Left ventricle myocardium superior (tissue), 1 donor: ENCODE results near the gene HLA-DOB. TPM values are rescaled to one million over a fixed set of nuclear protein-coding genes. Genes with fewer than 3 reads are reported as not detected.

Experiments used
- ATAC-seq: fragments of 200-7000 bp; cut with Tn5 transposase; one replicate; pipeline ENCODE4 v1.9.1; 2020; ENCODE audit warnings: mild to moderate bottlenecking, moderate library complexity
- DNase-seq: peaks from one replicate; pipeline ENCODE4 v3.0.0-alpha.2; 2020
- intact Hi-C: fragments of 100-400 bp; cut with micrococcal nuclease; formaldehyde crosslinking; loops from one replicate; pipeline ENCODE4 v1.11.0; 2022
- long read RNA-seq: library from polyadenylated mRNA; unstranded; transcript quantifications from one replicate; pipeline ENCODE4 v2.0.0, GENCODE V29; 2021
- total RNA-seq: library from RNA; stranded (reverse); fragmentation: NEBNext Ultra II Directional; extraction: Animal tissue kit (Norgen Biotek cat#: 25700); gene quantifications from one replicate; pipeline ENCODE4 v1.2.1, GENCODE V29; 2021
- donor health status: DM: no; HTN: yes; CAD: no; lungs with severe emphysema.

The HLA-DOB gene
- total RNA-seq, result 0.32 TPM
- long read RNA-seq, partial matches to known transcripts, result 0 of 1 reads
- long read RNA-seq, other reads (novel, unspliced or antisense), result 0 of 1 reads

DNA sequence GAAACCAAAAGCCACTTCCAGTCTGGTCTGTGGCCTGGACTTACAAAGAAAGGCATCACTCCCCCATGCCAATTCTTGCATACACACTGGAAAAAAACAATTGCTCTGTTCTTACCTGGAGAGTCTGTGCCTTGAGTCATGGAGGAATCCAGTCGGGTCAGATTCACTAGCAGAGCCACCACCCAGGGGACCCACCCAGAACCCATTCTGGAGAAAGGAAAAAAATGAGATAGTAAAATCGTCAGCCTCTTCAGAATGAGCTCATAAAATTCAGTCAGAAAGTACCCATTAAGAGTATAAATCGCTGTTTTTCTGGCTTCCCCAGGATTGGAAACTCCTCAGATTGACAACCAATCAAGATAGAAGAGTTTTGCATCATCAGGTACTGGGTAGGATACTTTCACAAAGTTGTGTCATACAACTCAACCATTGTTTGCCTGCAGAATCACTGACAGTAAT is at the start of gene HLA-DOB:
Gene HLA-DOB (minus strand): TSS at position 257 of the 459 bp plus-strand sequence. CDS start 51 bp downstream, at position 206.
- intact Hi-C loops, result no loop called here
- DNase-seq (no peak), ATAC-seq (no peak)

DNA sequence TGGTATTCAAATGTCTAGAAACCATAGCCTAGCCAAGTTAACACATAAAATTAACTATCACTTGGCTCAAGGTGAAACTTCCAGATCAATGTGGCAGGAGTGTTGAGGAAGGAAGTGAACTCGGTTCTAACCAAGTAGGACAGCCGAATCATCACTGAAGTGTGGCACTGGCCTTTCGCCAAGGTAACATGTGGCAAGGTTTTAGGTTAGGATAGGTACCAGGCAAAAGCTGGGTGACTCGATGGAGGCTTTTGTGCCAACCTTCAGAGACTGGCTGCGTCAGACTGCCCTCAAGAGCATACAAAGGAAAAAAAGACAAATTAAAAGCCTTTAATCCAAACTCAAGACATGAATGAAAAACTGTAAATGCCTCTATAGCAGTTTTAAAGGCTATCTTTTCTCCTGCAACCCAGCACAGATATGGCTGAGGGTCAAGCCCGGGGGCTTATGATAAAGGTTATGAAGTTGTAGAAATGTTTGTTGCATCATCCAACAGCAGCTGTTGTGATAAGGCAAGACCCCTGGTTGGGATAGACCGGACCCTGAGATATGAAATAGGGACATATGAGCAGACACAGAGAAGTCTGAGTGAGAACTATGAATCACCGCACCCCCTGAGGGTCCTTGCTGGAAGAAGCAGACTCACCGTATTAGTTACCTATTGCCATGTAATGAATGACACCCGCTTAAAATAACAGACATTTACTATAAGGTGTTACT is 49.1 kb upstream of the HLA-DOB start:
- intact Hi-C loops, result loop anchor here (10.0 kb wide), 1 partner anchor 451 kb away; no protein-coding TSS in a partner anchor
- ATAC-seq, result no peak

DNA sequence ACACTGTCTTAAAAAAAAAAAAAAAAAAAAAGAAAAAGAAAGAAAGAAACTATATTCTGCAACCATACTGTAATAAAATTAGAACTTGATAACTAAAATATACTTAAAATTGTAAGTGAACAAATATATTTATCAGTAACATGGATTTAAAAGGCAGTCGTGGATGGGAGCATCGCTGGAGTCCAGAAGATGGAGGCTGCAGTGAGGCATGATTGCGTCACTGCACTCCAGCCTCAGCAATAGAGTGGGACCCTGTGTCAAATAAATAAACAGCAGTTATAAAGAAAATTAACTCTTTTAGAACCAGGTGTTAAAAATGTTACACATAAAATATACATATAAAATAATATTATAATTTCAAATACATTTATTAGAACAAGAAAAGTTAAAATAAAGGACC is 45.9 kb upstream of the HLA-DOB start:
- no peak for DNase-seq
- intact Hi-C loops, result loop anchor here (10.0 kb wide), 1 partner anchor 448 kb away; no protein-coding TSS in a partner anchor
- ATAC-seq, result no peak

More for the DNA sequence above, 49.1 kb upstream of the HLA-DOB start:
- no peak for DNase-seq

DNA sequence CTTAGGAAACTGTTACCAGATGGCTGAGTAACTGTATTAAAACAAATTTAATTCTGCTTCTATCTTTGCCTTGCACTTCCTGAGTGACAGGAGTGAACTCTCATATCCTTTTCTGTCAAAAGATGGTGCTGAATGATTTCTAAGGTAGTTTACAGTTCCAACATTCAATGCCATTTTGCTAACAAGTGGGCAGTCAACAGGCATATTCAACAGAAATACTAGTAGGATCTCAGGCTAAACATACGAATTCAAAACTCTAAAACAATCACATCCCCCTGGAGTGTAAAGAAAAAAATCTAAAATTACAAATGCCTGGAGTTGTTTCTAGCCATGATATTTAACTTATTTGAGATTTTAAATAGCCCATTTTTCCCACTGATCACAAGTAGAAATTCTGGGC is 43.9 kb upstream of the HLA-DOB start:
- intact Hi-C loops, result loop anchor here (10.0 kb wide), 1 partner anchor 446 kb away; no protein-coding TSS in a partner anchor
- DNase-seq, result no peak

DNA sequence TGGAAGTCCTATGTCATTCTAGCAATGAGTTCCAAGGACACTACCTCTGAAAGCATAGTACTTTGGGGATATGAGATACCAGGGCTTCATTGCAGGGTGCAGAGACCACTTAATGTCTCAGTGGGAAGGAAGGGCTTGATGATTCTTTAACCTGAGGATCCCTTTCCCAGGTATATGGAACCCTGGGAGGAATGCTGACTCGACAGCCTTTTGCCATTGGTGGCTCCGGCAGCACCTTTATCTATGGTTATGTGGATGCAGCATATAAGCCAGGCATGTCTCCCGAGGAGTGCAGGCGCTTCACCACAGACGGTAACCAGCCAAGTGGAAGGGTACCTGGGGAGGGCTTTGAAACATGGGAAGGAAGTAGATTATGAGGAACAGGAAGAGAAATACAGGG is 41.4 kb upstream of the HLA-DOB start:
- no peak for DNase-seq
- no peak for ATAC-seq
- intact Hi-C loops, result no loop called here

More for the DNA sequence above, 43.9 kb upstream of the HLA-DOB start:
- ATAC-seq, result no peak

DNA sequence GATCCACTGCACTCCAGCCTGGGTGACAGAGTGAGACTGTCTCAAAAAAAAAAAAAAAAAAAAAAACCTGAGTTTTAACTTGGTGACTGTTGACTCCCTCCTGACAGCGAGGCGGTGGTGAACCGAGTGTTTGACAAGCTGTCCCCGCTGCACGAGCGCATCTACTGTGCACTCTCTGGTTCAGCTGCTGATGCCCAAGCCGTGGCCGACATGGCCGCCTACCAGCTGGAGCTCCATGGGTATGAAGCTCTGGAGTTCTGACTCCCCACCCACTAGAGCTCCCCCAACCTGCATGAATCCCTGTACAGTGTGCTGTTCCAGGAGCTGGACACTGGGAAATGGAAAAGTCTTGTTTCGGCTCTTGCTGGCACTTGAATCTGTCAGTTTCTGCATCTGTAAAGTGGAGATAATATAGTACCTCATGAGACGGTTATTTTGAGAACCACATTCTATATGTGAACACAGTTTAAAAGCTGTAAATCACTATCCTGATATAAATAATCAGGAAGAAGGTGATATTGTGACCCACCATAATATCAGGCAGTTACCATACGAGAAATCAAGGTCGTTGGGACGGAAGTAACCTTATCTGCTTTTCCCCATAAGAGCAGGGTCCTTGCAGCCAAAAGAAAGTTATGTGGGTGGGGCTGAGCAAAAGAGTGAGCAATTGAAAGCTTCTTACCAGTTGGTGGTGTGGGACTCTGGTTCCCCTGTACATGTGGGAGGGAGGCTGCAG is 40.5 kb upstream of the HLA-DOB start:
- intact Hi-C loops, result no loop called here
- ATAC-seq, result no peak
- no peak for DNase-seq

DNA sequence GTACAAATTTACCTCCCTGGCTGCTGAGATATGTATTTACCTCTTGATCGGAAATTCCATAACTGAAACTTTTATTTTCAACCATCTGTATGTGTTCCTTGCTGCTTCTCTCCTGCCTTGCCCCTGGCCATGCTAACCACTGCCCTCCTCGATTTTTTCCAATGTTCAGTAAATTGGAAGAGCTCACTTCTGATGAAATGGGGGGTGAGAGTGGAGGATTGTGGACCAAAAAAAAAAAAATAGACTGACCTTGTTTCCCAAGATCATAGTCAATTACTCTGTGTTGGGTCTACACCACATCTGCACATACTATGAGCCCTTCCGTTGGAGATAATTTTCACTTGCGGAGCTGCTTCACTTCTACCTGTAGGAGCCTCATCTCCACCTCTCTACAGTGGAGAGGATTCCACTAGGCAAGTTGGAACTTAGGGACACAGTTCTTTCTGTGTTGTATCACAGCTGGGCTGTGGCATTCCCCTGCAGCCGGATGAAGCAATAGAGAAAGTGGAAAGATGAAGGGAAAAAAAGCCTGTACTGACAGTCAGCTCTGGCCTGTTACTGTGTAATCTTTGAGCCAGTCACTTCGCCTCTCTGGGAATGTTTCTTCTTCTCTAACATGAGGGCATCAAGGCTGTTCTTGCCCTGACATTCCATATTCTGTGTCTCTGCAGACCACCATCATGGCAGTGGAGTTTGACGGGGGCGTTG is 38.8 kb upstream of the HLA-DOB start:
- ATAC-seq (no peak), DNase-seq (no peak)
- intact Hi-C loops, result no loop called here

DNA sequence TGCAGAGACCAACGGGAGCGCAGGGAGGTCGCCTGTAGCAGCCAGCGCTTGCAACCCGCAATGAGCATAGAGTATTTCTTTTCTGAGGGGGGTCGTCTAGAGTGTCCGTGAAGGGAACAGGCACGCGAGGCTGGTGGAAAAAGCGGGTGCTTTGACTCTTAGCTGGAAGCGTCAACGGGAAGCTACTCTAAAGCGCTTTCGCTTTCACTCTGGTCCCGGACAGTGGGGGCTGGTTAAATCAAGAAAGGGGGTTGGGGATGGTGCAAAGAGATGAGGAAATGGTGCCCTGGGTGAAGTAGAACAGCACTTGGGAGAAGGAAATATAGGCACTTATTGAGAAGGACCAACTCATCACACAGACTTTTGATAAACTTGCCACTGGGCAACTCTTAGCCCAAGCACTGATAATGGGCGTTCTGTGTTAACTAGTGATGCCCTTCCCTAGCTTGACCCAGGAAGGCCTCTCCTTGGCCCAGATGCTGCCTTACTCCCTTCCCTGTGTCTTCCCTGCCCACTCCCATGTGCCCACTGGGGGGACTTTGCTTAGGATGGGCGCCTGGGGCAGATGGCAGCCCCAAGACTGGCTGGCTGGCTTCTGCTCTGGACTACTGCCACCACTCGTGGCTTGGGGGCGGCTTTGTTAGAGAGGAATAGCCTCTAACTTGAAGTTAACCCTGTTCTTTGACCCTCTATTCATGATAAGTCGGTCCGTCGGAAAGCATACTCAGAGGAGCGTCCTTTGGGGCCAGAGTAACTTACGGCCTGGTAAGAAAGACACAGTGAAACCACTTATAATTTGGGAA is 37.8 kb upstream of the HLA-DOB start:
- DNase-seq, result peak; percentile 38
- ATAC-seq, result peak; percentile 36
- intact Hi-C loops, result no loop called here

DNA sequence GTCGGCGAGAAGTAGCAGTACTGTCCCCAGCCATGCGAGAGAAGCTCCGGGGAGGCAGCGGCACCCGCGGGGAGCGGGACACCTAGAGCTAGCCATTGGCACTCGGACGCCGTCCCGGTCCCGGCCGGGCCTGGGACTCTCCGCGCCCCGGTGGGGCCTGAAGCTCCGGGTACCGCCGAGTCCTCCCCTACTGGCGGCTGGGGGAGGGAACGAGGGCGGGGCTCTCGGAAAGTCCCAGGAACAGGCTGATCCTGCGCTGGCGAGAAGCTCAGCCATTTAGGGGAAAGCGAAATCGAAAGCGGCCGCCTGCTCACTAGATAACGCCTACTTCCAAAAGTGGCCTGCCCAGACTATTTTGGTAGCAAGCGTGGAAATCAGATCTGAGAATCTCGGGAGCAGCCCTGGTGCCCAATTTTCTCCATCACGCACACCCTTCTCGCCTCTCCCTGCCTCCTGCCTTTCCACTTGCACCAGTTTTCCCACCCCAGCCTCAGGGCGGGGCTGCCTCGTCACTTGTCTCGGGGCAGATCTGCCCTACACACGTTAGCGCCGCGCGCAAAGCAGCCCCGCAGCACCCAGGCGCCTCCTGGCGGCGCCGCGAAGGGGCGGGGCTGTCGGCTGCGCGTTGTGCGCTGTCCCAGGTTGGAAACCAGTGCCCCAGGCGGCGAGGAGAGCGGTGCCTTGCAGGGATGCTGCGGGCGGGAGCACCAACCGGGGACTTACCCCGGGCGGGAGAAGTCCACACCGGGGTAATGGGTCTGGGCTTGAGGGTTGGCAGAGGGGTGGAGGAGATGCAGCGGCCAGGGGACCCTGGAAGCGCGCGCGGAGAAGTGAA is 37.0 kb upstream of the HLA-DOB start, which contains the start of the genes PSMB9 and TAP1:
Gene PSMB9 (plus strand): TSS at position 652 of the 835 bp plus-strand sequence. CDS start 38 bp downstream, at position 690.
Gene TAP1 (minus strand): TSS at position 164 of the 835 bp plus-strand sequence. CDS start 68 bp downstream, at position 96.
- peak; percentile 95 for ATAC-seq
- intact Hi-C loops, result no loop called here
- DNase-seq, result peak; percentile 96

DNA sequence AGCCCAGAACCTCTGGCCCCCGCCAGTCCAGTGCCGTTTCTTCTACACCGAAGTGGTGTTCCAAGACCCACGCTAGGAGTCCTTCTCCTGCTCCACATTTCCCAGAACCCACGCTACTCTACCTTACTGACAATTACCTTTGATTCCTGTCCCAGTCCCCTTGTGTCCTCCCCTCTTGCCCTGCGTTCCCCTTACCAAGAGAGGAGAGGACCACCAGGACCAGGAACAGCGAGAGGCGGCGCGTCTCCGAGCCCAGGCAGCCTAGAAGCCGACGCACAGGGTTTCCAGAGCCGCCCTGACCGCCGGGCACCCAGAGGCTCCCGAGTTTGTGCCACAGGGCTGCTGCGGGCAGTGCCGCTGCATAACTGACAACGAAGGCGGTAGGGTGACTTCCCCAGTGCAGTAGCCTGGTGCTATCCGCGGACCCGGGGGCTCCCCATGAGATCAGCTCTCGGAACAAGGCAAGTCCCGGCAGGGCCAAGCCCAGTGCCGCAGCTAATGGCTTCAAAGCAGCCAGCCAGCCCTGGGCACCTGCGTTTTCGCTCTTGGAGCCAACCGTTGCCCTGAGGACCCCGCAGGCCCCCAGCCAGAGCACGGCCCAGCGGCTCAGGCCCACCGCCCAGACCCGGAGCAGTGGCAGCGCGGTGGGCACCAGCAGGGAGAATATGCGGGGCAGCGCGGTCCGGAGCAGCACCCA is 36.2 kb upstream of the HLA-DOB start:
- ATAC-seq, result peak; percentile 40
- DNase-seq, result peak; percentile 62
- intact Hi-C loops, result no loop called here

DNA sequence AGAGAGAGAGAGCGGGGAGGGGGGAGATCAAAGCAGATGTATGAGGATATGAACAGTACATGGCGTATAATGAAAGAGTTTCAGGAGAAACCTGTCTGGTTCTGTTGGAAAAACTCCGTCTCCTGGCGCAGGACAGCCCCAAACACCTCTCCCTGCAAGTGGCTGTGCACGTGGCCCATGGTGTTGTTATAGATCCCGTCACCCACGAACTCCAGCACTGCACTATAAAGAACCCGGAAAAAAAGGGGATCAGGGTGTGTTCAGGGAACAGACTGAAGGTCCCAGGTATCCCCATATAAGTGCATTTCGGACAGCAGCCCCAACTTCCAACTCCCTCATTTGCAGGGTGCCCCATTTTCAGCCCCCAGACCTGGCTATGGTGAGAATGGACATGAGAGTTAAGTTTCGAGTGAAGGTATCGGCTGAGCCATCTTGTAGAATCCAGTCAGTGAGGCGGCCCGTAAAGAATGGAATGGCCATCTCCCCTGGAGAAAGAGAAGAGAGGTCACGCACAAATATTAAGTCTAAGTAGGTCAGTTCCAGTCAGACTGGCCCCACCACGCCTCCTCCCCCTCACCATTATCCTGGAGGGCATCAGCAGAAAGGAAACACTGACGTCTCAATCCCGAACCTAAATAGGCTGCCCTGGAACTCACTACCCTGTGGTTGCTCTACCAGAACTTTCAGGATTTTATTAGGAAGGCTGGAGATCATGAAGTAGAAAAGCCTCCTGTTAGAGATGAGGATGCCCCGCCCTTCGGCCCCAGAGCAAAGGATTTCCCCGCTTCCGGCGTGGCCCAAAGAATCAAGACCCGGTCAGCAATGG is 35.4 kb upstream of the HLA-DOB start:
- intact Hi-C loops, result no loop called here
- peak; percentile 4 for ATAC-seq
- DNase-seq, result peak; percentile 53

DNA sequence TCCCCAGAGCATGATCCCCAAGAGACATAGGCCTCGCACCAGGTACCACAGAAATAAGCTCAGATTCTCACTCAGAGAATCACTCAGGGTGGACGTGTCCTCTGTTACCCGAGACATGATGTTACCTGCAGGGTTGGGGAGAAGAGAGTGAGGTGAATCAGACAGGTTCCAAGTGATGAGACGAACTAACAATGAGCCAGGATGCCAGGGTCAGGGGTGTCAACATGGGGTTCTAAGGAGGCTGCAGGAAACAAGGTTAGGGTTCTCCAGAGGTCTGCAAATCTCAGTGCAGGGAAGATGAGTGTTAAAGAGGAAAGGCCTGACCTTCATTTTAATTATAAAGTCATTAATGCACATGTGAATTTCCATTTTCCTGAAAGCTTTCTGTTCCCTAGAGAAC is 34.2 kb upstream of the HLA-DOB start:
- intact Hi-C loops, result no loop called here
- DNase-seq (no peak), ATAC-seq (no peak)

DNA sequence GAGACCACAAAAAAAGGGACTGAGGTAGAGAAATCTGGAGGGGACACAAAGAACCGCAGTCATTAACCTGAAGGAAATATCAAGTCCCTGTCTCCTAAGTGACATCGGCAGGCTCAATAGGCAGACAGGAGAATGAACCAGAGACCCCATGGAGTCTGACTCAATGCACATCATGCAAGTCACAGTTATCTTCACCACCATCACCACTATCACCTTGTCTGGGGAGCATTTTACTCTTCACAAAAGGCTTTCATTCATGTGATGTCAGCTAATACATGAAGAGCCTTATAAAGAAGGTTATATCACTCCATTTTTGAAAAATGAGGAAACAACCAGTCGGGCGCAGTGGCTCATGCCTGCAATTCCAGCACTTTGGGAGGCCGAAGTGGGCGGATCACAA is 32.3 kb upstream of the HLA-DOB start:
- DNase-seq (no peak), ATAC-seq (no peak)
- intact Hi-C loops, result no loop called here

DNA sequence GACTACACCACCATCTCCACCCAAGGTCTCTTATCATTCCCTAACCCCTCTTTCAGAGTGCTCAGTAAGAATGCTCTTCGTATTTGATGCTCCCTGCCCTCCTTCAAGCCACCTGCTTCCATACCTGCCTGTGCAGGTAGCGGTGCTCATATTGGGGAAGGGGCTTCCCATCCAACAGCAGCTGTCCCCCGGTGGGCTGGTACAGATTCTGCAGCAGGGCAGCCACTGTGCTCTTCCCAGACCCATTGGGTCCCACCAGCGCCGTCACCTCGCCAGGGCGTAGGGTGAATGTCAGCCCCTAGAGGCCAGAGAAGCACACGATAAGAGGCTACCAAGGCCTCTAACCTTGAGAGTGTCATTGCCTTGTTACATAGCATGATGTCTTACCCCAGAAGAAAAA is 31.0 kb upstream of the HLA-DOB start:
- ATAC-seq, result no peak
- intact Hi-C loops, result no loop called here

DNA sequence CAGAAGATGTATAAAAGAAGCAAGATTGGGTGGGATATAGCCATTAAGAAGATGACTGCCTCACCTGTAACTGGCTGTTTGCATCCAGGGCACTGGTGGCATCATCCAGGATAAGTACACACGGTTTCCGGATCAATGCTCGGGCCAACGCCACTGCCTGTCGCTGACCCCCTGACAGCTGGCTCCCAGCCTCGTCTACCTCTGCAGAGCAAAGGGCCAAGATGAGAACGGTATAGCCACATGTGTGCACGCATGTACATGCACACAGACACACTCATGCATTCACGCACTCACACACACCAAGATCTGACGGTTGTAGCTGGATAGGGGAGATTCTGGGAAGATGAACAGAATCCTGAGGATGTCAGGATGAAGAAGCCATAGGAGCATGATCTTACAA is 30.2 kb upstream of the HLA-DOB start:
- no peak for DNase-seq
- intact Hi-C loops, result no loop called here
- ATAC-seq, result no peak

More for the DNA sequence above, 31.0 kb upstream of the HLA-DOB start:
- DNase-seq, result no peak

DNA sequence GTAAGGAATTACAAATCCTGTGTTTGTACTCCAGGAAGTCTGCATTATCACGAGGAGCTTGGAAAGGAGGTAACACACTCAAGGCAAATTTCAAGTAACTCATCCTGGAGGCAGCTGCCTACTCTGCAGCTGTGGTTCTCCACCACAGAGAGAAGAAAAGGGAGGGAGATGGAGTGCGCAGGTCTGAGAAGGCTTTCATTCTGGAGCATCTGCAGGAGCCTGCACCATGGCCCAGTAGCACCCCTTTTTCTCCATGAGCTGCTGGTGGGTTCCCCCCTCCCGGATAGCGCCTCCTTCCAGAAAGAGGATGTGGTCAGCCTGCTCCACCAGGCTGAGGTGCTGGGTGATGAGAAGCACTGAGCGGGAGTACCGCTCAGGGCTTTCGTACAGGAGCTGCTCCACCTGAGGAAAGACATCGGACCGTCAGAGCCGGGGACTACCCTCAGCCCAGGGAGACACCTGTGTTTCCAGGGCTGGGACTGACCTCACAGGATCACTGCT is 28.6 kb upstream of the HLA-DOB start:
- ATAC-seq (no peak), DNase-seq (no peak)
- intact Hi-C loops, result no loop called here
